Measurements from ENCODE around the gene FYB1.
A peak's percentile ranks its signal among the peaks of the same experiment; 100 is the strongest.

Gene FYB1

GRCh38 chr5:39198127-39198526 is 21.2 kb downstream of the FYB1 start:
- H3K4me3 ChIP-seq (ENCODE audit: insufficient read depth, low read depth, low read length, poor library complexity, severe bottlenecking), result peak overlapping the region; percentile 58
- no peak for DNase-seq
- peaks cover 5% of the 10 kb centered on the region for H3K36me3 ChIP-seq (ENCODE audit: control insufficient read depth, insufficient read depth, low read length)
- no peaks in the 10 kb centered on the region for H3K9me3 ChIP-seq (ENCODE audit: control insufficient read depth, low read length)
- H3K27ac ChIP-seq (ENCODE audit: insufficient read depth, low read length, poor library complexity, severe bottlenecking), result peak overlapping the region; percentile 90
- H3K27me3 ChIP-seq (replicated peaks; ENCODE audit: control insufficient read depth, insufficient read depth, low read length, poor library complexity, severe bottlenecking), result no peaks in the 10 kb centered on the region
- H3K4me1 ChIP-seq (ENCODE audit: control insufficient read depth, insufficient read depth, low read length, poor library complexity, severe bottlenecking), result peaks cover 26% of the 10 kb centered on the region

- no peaks in the 10 kb centered on the region for H3K27me3 ChIP-seq (replicated peaks; ENCODE audit: control insufficient read depth, insufficient read depth, low read length, poor library complexity, severe bottlenecking)
- H3K9me3 ChIP-seq (ENCODE audit: control insufficient read depth, low read length), result no peaks in the 10 kb centered on the region
- peak overlapping the region; percentile 58 for H3K4me3 ChIP-seq (ENCODE audit: insufficient read depth, low read depth, low read length, poor library complexity, severe bottlenecking)
- DNase-seq, result peak; percentile 44 to 57 (median 55)
- peaks cover 5% of the 10 kb centered on the region for H3K36me3 ChIP-seq (ENCODE audit: control insufficient read depth, insufficient read depth, low read length)
- H3K4me1 ChIP-seq (ENCODE audit: control insufficient read depth, insufficient read depth, low read length, poor library complexity, severe bottlenecking), result peaks cover 29% of the 10 kb centered on the region
- peak overlapping the region; percentile 90 for H3K27ac ChIP-seq (ENCODE audit: insufficient read depth, low read length, poor library complexity, severe bottlenecking)
Observed at GRCh38 chr5:39197556-39197955, 21.8 kb downstream of the FYB1 start.

GRCh38 chr5:39195198-39195826 is 24.1 kb downstream of the FYB1 start:
- DNase-seq, result no peak
- Histone ChIP-seq H3K27me3 (replicated peaks; ENCODE audit: control insufficient read depth, insufficient read depth, low read length, poor library complexity, severe bottlenecking) (no peaks in the 10 kb centered on the region), H3K4me1 (ENCODE audit: control insufficient read depth, insufficient read depth, low read length, poor library complexity, severe bottlenecking) (peaks cover 41% of the 10 kb centered on the region), H3K27ac (ENCODE audit: insufficient read depth, low read length, poor library complexity, severe bottlenecking) (peak overlapping the region; percentile 90), H3K4me3 (ENCODE audit: insufficient read depth, low read depth, low read length, poor library complexity, severe bottlenecking) (peak overlapping the region; percentile 44), H3K36me3 (ENCODE audit: control insufficient read depth, insufficient read depth, low read length) (peaks cover 5% of the 10 kb centered on the region), H3K9me3 (ENCODE audit: control insufficient read depth, low read length) (no peaks in the 10 kb centered on the region)

GRCh38 chr5:39194466-39195136 is 24.8 kb downstream of the FYB1 start:
- peaks cover 49% of the 10 kb centered on the region for H3K4me1 ChIP-seq (ENCODE audit: control insufficient read depth, insufficient read depth, low read length, poor library complexity, severe bottlenecking)
- no peak for DNase-seq

GRCh38 chr5:39193553-39194465 is 25.6 kb downstream of the FYB1 start:
- Histone ChIP-seq H3K27me3 (replicated peaks; ENCODE audit: control insufficient read depth, insufficient read depth, low read length, poor library complexity, severe bottlenecking) (no peaks in the 10 kb centered on the region), H3K4me1 (ENCODE audit: control insufficient read depth, insufficient read depth, low read length, poor library complexity, severe bottlenecking) (peaks cover 56% of the 10 kb centered on the region), H3K27ac (ENCODE audit: insufficient read depth, low read length, poor library complexity, severe bottlenecking) (peak overlapping the region; percentile 90), H3K36me3 (ENCODE audit: control insufficient read depth, insufficient read depth, low read length) (peaks cover 5% of the 10 kb centered on the region), H3K9me3 (ENCODE audit: control insufficient read depth, low read length) (no peaks in the 10 kb centered on the region), H3K4me3 (ENCODE audit: insufficient read depth, low read depth, low read length, poor library complexity, severe bottlenecking) (peak overlapping the region; percentile 44)
- no peak for DNase-seq

More at GRCh38 chr5:39194466-39195136, 24.8 kb downstream of the FYB1 start:
- H3K27me3 ChIP-seq (replicated peaks; ENCODE audit: control insufficient read depth, insufficient read depth, low read length, poor library complexity, severe bottlenecking), result no peaks in the 10 kb centered on the region
- H3K9me3 ChIP-seq (ENCODE audit: control insufficient read depth, low read length), result no peaks in the 10 kb centered on the region
- peak overlapping the region; percentile 90 for H3K27ac ChIP-seq (ENCODE audit: insufficient read depth, low read length, poor library complexity, severe bottlenecking)
- peak overlapping the region; percentile 44 for H3K4me3 ChIP-seq (ENCODE audit: insufficient read depth, low read depth, low read length, poor library complexity, severe bottlenecking)
- peaks cover 5% of the 10 kb centered on the region for H3K36me3 ChIP-seq (ENCODE audit: control insufficient read depth, insufficient read depth, low read length)

GRCh38 chr5:39192450-39193160 is 26.8 kb downstream of the FYB1 start:
- Histone ChIP-seq H3K36me3 (ENCODE audit: control insufficient read depth, insufficient read depth, low read length) (peaks cover 5% of the 10 kb centered on the region), H3K27ac (ENCODE audit: insufficient read depth, low read length, poor library complexity, severe bottlenecking) (peak overlapping the region; percentile 90), H3K9me3 (ENCODE audit: control insufficient read depth, low read length) (no peaks in the 10 kb centered on the region), H3K27me3 (replicated peaks; ENCODE audit: control insufficient read depth, insufficient read depth, low read length, poor library complexity, severe bottlenecking) (no peaks in the 10 kb centered on the region), H3K4me3 (ENCODE audit: insufficient read depth, low read depth, low read length, poor library complexity, severe bottlenecking) (peak overlapping the region; percentile 31), H3K4me1 (ENCODE audit: control insufficient read depth, insufficient read depth, low read length, poor library complexity, severe bottlenecking) (peaks cover 64% of the 10 kb centered on the region)
- DNase-seq, result no peak

GRCh38 chr5:39191216-39191615 is 28.1 kb downstream of the FYB1 start:
- peak overlapping the region; percentile 37 for H3K4me3 ChIP-seq (ENCODE audit: insufficient read depth, low read depth, low read length, poor library complexity, severe bottlenecking)
- DNase-seq, result no peak
- peaks cover 67% of the 10 kb centered on the region for H3K4me1 ChIP-seq (ENCODE audit: control insufficient read depth, insufficient read depth, low read length, poor library complexity, severe bottlenecking)
- H3K27me3 ChIP-seq (replicated peaks; ENCODE audit: control insufficient read depth, insufficient read depth, low read length, poor library complexity, severe bottlenecking), result no peaks in the 10 kb centered on the region
- peak overlapping the region; percentile 90 for H3K27ac ChIP-seq (ENCODE audit: insufficient read depth, low read length, poor library complexity, severe bottlenecking)
- peaks cover under 1% of the 10 kb centered on the region for H3K36me3 ChIP-seq (ENCODE audit: control insufficient read depth, insufficient read depth, low read length)
- no peaks in the 10 kb centered on the region for H3K9me3 ChIP-seq (ENCODE audit: control insufficient read depth, low read length)

- H3K4me3 ChIP-seq (ENCODE audit: insufficient read depth, low read depth, low read length, poor library complexity, severe bottlenecking), result peak overlapping the region; percentile 37
- H3K4me1 ChIP-seq (ENCODE audit: control insufficient read depth, insufficient read depth, low read length, poor library complexity, severe bottlenecking), result peaks cover 69% of the 10 kb centered on the region
- no peaks in the 10 kb centered on the region for H3K9me3 ChIP-seq (ENCODE audit: control insufficient read depth, low read length)
- DNase-seq, result no peak
- H3K36me3 ChIP-seq (ENCODE audit: control insufficient read depth, insufficient read depth, low read length), result no peaks in the 10 kb centered on the region
- H3K27me3 ChIP-seq (replicated peaks; ENCODE audit: control insufficient read depth, insufficient read depth, low read length, poor library complexity, severe bottlenecking), result no peaks in the 10 kb centered on the region
- H3K27ac ChIP-seq (ENCODE audit: insufficient read depth, low read length, poor library complexity, severe bottlenecking), result peak overlapping the region; percentile 90
Observed at GRCh38 chr5:39190311-39191102, 28.9 kb downstream of the FYB1 start.

All from effector memory CD4-positive, alpha-beta T cell (primary cell).